HEK293T (cell line): ENCODE results near the gene AGL.

Experiments used
- CTCF ChIA-PET: fragments of 350-600 bp; formaldehyde crosslinking; extraction: SDS; loops from one replicate; lab custom pipeline; 2021; ENCODE audit warnings: antibody characterized with exemption, inconsistent platforms; lab: Yijun Ruan, JAX
- POLR2A ChIA-PET: fragments of 350-600 bp; formaldehyde crosslinking; extraction: SDS; loops from one replicate; lab custom pipeline; 2020; ENCODE audit warnings: antibody characterized with exemption, inconsistent platforms; lab: Yijun Ruan, JAX
- DNase-seq: peaks from one replicate; pipeline ENCODE4 v3.0.0; 2012; ENCODE audit warnings: mixed read lengths; ENCODE audit errors: extremely low spot score
- ARNT ChIP-seq: fragments of 450-650 bp; IDR thresholded peaks from 2 replicates; pipeline ENCODE4 v1.6.1; 2017; ENCODE audit warnings: mild to moderate bottlenecking
- BHLHE40 ChIP-seq: fragments of 450-650 bp; IDR thresholded peaks from 2 replicates; pipeline ENCODE4 v1.6.1; 2016; ENCODE audit warnings: mild to moderate bottlenecking, moderate library complexity, borderline replicate concordance
- CTBP1 ChIP-seq: fragments of 450-650 bp; IDR thresholded peaks from 2 replicates; pipeline ENCODE4 v1.6.1; 2016; ENCODE audit warnings: borderline replicate concordance
- ELF4 ChIP-seq: fragments of 450-650 bp; IDR thresholded peaks from 2 replicates; pipeline ENCODE4 v1.6.1; 2017; ENCODE audit warnings: antibody characterized with exemption
- FOXA1 ChIP-seq: fragments of 450-650 bp; IDR thresholded peaks from 2 replicates; pipeline ENCODE4 v1.6.1; 2016; ENCODE audit warnings: mild to moderate bottlenecking
- FOXK2 ChIP-seq: fragments of 450-650 bp; IDR thresholded peaks from 2 replicates; pipeline ENCODE4 v1.6.1; 2016; ENCODE audit warnings: mild to moderate bottlenecking
- FOXM1 ChIP-seq: fragments of 450-650 bp; IDR thresholded peaks from 2 replicates; pipeline ENCODE4 v1.6.1; 2017; ENCODE audit warnings: mild to moderate bottlenecking, borderline replicate concordance
- HDGF ChIP-seq: fragments of 450-650 bp; IDR thresholded peaks from 2 replicates; pipeline ENCODE4 v1.6.1; 2017; ENCODE audit warnings: antibody characterized with exemption, borderline replicate concordance
- L3MBTL2 ChIP-seq: fragments of 450-650 bp; conservative IDR thresholded peaks from 2 replicates; pipeline ENCODE4 v1.6.1; 2016; ENCODE audit warnings: mild to moderate bottlenecking
- LEF1 ChIP-seq: fragments of 450-650 bp; IDR thresholded peaks from 2 replicates; pipeline ENCODE4 v1.6.1; 2017; ENCODE audit warnings: mild to moderate bottlenecking, borderline replicate concordance
- NFRKB ChIP-seq: fragments of 450-650 bp; IDR thresholded peaks from 2 replicates; pipeline ENCODE4 v1.6.1; 2016; ENCODE audit warnings: mild to moderate bottlenecking, moderate library complexity
- PKNOX1 ChIP-seq: fragments of 450-650 bp; IDR thresholded peaks from 2 replicates; pipeline ENCODE4 v1.6.1; 2016
- SP1 ChIP-seq: fragments of 450-650 bp; IDR thresholded peaks from 2 replicates; pipeline ENCODE4 v1.6.1; 2017
- SUZ12 ChIP-seq: fragments of 450-650 bp; IDR thresholded peaks from 2 replicates; pipeline ENCODE4 v1.6.1; 2016; ENCODE audit warnings: mild to moderate bottlenecking
- TARDBP ChIP-seq: fragments of 450-650 bp; IDR thresholded peaks from 2 replicates; pipeline ENCODE4 v1.6.1; 2016
- ZNF384 ChIP-seq: fragments of 450-650 bp; IDR thresholded peaks from 2 replicates; pipeline ENCODE4 v1.6.1; 2016

AGL gene

DNA sequence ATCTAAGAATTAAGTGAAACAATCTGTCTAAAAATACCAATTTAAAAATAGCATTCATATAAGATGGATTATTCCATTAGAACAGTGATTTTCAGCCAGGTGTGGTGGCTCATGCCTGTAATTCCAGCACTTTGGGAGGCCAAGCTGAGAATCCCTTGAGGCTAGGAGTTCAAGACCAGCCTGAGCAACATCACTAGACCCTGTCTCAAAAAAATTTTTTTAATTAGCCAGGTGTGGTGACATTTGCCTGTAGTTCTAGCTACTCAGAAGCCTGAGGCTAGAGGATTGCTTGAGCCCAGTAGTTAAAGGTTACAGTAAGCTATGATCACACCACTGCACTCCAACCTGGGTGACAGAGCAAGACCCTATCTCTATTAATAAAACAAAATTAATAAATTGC, 84.6 kb downstream of the AGL start:
- DNase-seq, result no peak
- TF ChIP-seq FOXA1 (no peak), L3MBTL2 (no peak), SP1 (no peak)
- ChIA-PET CTCF (no interaction called here), POLR2A (no interaction called here)

DNA sequence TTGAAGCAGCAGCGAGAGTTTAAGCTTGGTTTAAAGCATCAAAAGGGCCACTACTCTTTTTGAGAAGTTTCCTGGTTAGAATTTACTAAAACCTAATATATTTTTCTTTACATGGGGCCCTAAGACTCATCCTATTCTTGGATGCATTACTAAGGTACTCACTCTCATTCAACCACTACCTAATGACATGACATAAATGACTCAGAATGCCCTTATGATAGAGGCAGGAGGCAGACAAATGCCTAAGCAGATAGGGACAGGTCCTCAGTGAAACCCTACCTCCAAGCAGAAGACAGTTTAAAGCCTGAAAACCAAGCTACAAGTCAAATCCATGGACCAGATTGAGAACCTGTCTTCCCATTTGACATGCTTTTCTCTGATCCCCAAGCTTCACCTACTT, 85.4 kb downstream of the AGL start:
- TF ChIP-seq SUZ12 (no peak), SP1 (no peak), L3MBTL2 (no peak), ELF4 (no peak), CTBP1 (no peak), LEF1 (no peak), TARDBP (no peak), FOXM1 (no peak), FOXK2 (no peak), FOXA1 (no peak), NFRKB (no peak), ZNF384 (no peak), ARNT (no peak), PKNOX1 (no peak), BHLHE40 (no peak), HDGF (no peak)
- ChIA-PET POLR2A (no interaction called here), CTCF (no interaction called here)
- DNase-seq, result no peak

- ChIA-PET CTCF (no interaction called here), POLR2A (no interaction called here)
- no peak for DNase-seq
- TF ChIP-seq TARDBP (no peak), BHLHE40 (no peak), ARNT (no peak), FOXM1 (no peak), L3MBTL2 (no peak), ELF4 (no peak), PKNOX1 (no peak)
Measured at GRCh38 chr1:99936071-99936470, 85.9 kb downstream of the AGL start.

- POLR2A ChIA-PET, result interaction anchor here (0.9 kb wide), 1 partner anchor 30 kb away, joined by 3 read pairs; no protein-coding TSS in a partner anchor
- DNase-seq, result no peak
- CTCF ChIA-PET, result no interaction called here
- no peak for TF ChIP-seq TARDBP
- no peak for TF ChIP-seq ELF4
- no peak for TF ChIP-seq FOXK2
- TF ChIP-seq NFRKB, result no peak
- no peak for TF ChIP-seq BHLHE40
- no peak for TF ChIP-seq LEF1
Measured at GRCh38 chr1:99942723-99943122, 92.6 kb downstream of the AGL start.

DNA sequence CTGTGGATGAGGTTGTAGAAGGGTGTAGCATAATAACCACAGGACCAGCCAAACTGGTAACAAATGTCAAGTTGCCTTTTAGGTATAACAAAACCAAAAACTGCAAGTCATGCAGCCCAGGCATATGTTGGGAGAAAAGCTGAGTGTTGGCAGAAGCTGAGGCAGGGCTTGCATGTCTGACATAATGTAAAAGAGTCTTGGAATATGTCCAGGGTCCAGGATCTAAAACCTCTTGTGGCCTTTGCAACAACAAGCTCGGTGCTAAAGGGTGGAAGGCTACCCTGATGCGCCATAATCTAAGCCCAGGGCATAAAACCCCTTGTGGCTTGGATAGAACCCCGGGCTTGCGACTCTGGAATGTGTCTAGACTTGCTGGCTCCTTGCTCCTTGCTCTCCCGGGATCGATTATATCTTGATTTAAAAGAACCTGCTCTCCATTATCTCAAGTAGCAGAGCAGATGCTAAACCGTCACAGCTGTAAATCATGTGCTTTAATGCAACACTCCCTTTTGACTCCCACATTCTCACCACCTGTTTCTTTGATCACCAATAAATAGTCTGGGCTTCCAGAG, 93.1 kb downstream of the AGL start:
- CTCF ChIA-PET, result interaction anchor here (0.8 kb wide), 1 partner anchor 14 kb away, joined by 4 read pairs; no protein-coding TSS in a partner anchor
- DNase-seq, result no peak
- TF ChIP-seq ARNT, result no peak
- TF ChIP-seq CTBP1, result no peak
- TF ChIP-seq NFRKB, result no peak
- no peak for TF ChIP-seq FOXM1
- no peak for TF ChIP-seq FOXA1
- no peak for TF ChIP-seq L3MBTL2
- TF ChIP-seq ELF4, result no peak
- no peak for TF ChIP-seq SUZ12
- no peak for TF ChIP-seq TARDBP
- no peak for TF ChIP-seq ZNF384
- no peak for TF ChIP-seq SP1
- POLR2A ChIA-PET, result interaction anchor here (0.9 to 1.5 kb wide), 2 partner anchors 27 to 29 kb away, joined by 3 to 6 read pairs; partner anchors contain the start of gene SLC35A3

DNA sequence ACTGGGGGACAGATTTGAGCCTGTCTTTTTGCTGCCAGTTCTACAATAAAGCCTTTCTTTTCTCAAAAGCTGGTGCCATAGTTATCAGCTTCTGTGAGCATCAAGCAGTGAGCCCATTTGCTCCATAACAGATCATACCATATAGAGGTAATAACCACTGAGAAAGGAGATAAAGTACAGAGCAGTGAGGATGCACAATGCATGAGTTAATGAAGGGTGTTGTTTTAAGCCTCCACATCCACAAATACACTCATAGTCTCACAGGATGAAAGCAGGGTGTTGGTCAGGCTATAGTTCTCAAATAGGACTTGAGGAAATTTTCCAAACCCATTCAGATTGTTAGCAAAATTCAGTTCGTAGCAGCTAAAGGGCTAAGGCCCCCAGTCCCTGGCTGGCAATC, 94.0 kb downstream of the AGL start:
- CTCF ChIA-PET, result no interaction called here
- no peak for TF ChIP-seq BHLHE40
- no peak for TF ChIP-seq ZNF384
- TF ChIP-seq LEF1, result no peak
- no peak for DNase-seq
- POLR2A ChIA-PET, result interaction anchor here (1.5 kb wide), 1 partner anchor 26 kb away, joined by 6 read pairs; the partner anchor contains the start of gene SLC35A3

- POLR2A ChIA-PET, result interaction anchor here (1.1 kb wide), 1 partner anchor 25 kb away, joined by 3 read pairs; the partner anchor contains the start of gene SLC35A3
- CTCF ChIA-PET, result no interaction called here
- TF ChIP-seq CTBP1 (no peak), TARDBP (no peak), HDGF (no peak), NFRKB (no peak), SUZ12 (no peak), FOXM1 (no peak), ELF4 (no peak), FOXK2 (no peak), SP1 (no peak), FOXA1 (no peak), LEF1 (no peak), ZNF384 (no peak), L3MBTL2 (no peak), PKNOX1 (no peak), BHLHE40 (no peak), ARNT (no peak)
- DNase-seq, result no peak
Measured at GRCh38 chr1:99945174-99945573, 95.0 kb downstream of the AGL start.
